GM12864 (cell line): ENCODE measurements around the gene ADGRG1.
"Not testable (repeated sequence)": the region's sequence is repeated elsewhere in the genome, so short reads cannot be mapped to it uniquely, and the experiment has no call there.

Source experiments
- DNase-seq: peaks from one replicate; pipeline ENCODE4 v3.0.0-alpha.2; 2011; ENCODE audit warnings: low read depth
- H3K4me3 ChIP-seq: 2 replicates; pipeline ENCODE4 v1.5.1; 2011; ENCODE audit warnings: mild to moderate bottlenecking, low read depth, low read length, control low read depth
- TF ChIP-seq, protein P1 (sequence below): IDR thresholded peaks from 2 replicates; pipeline ENCODE4 v1.5.1; 2011; ENCODE audit warnings: low read depth, mild to moderate bottlenecking, moderate library complexity, low read length, control low read depth, inconsistent platforms; ENCODE audit errors: missing control alignments

The ADGRG1 gene

DNA sequence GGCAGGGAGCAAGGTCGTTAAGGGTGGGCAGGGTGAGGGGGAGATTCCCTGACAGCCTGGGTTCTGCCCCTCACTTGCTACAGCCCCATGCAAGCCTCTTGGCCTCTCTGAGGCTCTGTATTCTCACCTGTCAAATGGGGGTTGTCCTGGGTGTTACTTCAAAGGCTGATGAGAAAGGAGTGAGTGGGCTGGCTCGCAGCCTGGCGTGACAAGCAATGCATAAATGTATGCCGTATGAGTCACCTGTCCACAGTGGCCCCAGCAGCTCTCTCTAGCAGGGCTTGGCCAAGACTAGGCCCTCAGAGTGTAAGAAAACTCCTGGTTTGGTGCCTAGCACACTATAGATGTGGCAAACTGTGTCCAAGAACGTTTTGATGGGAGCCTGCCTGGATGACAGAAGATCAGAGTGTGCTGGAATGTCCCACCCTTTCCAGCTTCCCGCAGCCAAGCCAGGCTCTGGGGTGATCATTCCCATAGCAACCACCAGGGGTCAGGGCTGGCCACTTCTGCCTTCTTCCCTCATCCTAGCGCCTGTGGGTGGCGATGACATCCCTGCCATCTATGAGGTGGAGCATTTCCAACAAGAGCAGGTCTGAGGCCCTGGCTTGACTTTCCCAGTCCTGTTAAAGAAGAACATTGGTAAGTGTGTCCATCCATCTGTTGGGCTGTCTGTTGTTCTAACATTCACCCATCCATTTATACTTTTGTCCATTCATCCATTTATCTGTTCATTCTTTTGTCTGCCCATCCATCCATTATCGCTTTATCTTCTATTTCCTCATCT lies 37.2 kb upstream of the ADGRG1 start:
- no peak overlapping the region for H3K4me3 ChIP-seq
- TF ChIP-seq, protein P1, sequence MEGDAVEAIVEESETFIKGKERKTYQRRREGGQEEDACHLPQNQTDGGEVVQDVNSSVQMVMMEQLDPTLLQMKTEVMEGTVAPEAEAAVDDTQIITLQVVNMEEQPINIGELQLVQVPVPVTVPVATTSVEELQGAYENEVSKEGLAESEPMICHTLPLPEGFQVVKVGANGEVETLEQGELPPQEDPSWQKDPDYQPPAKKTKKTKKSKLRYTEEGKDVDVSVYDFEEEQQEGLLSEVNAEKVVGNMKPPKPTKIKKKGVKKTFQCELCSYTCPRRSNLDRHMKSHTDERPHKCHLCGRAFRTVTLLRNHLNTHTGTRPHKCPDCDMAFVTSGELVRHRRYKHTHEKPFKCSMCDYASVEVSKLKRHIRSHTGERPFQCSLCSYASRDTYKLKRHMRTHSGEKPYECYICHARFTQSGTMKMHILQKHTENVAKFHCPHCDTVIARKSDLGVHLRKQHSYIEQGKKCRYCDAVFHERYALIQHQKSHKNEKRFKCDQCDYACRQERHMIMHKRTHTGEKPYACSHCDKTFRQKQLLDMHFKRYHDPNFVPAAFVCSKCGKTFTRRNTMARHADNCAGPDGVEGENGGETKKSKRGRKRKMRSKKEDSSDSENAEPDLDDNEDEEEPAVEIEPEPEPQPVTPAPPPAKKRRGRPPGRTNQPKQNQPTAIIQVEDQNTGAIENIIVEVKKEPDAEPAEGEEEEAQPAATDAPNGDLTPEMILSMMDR = peak; percentile 97
- DNase-seq = no peak

DNA sequence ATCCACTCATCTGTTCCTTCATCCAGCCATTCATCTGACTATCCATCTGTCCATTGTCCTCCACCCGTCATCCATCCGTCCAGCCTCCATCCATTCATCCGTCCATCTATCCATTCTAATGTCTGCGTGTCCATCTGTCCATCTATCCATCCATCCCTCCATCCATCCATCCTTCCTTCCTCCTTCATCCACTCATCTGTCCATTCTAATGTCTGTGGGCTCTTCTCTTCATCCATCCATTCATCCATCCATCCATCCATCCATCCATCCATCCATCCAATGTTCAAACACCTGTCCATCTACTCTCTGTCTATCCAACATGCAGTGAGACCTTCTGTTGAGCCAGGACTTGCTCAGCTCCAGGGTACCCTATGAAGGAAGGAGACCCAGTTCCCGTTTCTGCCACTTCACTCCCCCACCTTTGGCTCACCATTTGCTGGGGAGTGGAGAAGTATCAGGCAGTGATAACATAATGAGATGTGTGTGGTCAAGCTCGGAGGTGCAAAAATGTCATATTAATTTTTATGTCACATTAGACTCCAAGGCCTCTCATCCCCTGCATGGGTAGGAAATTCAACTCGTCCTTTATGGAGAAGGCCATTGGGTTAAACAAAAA lies 36.5 kb upstream of the ADGRG1 start:
- TF ChIP-seq, protein P1 = no peak
- H3K4me3 ChIP-seq = no peak overlapping the region

DNA sequence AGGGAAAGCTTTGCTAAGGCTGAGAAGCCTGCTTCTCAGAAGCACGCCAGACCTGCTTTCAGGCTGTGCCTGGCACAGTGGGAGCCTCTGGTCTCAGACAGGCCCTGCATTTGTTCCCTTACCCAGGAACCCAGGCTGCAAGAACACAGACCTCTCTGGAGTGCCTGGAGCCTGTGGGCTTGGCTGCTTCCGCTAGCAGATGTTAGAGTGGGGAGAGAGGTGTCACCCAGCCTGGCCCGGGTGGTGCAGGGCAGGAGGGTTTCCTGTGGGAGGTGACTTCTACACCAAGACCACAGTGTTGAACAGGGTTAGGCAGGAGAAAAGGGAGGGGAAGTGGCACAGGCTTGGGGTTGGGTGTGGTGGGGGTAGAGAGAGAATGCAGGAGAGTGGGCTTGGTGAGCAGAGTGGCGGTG lies 35.8 kb upstream of the ADGRG1 start:
- no peak for DNase-seq
- no peak overlapping the region for H3K4me3 ChIP-seq
- TF ChIP-seq, protein P1 = no peak

More for the DNA sequence above, 36.5 kb upstream of the ADGRG1 start:
- no peak for DNase-seq

DNA sequence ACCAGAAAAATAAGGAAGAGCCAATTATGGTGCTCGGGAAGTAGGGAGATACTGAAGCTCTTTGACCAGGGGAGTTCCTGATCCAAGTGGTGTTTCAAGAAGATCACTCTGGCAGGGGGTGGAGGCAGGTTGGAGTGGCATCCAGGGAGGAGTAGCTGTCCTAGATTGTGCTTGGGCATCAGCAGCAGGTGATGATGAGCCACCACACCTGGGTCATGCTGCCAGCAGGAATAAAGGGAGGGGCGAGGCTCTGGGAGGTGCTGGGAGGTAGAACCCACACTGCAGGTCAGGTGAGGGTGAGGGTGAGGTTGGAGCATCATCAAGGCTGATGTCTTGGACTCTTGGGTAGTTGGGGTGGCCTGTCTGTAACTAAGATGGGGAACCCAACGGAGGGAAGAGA lies 35.4 kb upstream of the ADGRG1 start:
- TF ChIP-seq, protein P1 = no peak
- DNase-seq = no peak
- H3K4me3 ChIP-seq = no peak overlapping the region

DNA sequence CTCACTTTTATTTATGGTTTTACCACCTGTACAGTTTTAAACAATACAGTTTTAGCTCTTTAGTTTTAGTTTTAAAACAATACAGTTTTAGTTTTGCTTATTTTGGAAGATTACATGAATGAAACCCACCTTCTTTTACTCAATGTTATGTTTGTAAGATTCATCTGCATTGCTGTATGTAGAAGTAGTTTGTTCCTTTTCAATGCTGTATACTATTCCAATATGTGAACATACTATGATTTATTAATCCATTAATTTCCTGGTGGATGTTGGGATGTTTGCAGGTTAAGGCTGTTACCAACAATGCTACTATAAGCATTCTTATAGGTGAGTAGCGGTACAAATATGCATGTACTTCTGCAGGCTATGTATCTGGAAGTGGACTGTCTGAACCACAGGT lies 34.4 kb upstream of the ADGRG1 start:
- H3K4me3 ChIP-seq = no peak overlapping the region
- DNase-seq = no peak
- TF ChIP-seq, protein P1 = no peak

DNA sequence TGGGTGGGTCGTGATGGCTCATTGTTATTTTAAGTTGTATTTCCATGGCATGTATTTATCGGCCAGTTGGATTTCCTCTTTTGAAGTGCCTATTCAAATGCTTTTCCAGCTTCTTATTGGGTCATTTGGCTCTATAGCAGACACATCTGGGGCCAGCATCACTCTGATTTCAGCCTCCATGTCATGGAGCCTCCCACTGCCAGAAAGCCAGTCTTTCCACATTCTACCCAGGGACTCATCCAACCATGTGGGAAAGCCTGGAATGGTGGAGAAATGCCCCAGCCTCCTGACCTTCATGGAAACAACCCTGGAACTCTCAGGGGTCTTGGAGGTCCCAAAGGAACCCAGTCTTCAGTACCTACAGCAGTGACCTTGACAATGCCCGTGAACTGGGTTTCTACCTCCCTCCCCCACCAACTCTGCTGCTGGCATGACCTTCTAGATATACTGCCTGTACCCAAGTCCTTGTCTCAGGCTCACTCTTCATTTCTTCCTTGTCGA lies 33.8 kb upstream of the ADGRG1 start:
- no peak overlapping the region for H3K4me3 ChIP-seq
- no peak for DNase-seq
- TF ChIP-seq, protein P1 = no peak

DNA sequence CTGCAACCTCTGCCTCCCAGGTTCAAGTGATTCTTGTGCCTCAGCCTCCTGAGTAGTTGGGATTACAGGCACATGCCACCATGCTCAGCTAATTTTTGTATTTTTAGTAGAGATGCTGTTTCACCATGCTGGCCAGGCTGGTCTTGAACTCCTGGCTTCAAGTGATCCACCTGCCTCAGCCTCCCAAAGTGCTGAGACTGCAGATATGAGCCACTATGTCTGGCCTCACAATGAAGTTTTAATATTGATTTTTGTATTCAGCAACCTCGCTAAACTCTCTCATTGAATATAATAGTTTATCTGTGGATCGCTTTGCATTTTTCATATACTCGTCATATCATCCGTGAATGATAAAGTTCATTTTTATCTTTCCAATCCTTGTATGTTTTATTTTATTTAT lies 32.2 kb upstream of the ADGRG1 start:
- not testable (repeated sequence) for DNase-seq, H3K4me3 ChIP-seq
